Loucy (cell line): Measurements from ENCODE around the gene SLC1A4.
"Not testable (repeated sequence)": the region's sequence is repeated elsewhere in the genome, so short reads cannot be mapped to it uniquely, and the experiment has no call there.

Experiments used
- H2AFZ ChIP-seq: fragments of 200-600 bp; sonication (generic); 2 replicates; pipeline ENCODE4 v1.6.0; 2016; ENCODE audit warnings: antibody characterized with exemption, mild to moderate bottlenecking, low read length, moderate library complexity
- H3F3A ChIP-seq: fragments of 200-600 bp; 2 replicates; pipeline ENCODE4 v1.6.0; 2016; ENCODE audit warnings: antibody characterized with exemption, low read depth, mild to moderate bottlenecking
- H3K27me3 ChIP-seq: fragments of 200-600 bp; sonication (generic); 2 replicates; pipeline ENCODE4 v1.6.1; 2014; ENCODE audit warnings: low read length, mild to moderate bottlenecking; ENCODE audit not compliant: insufficient read depth, poor library complexity, severe bottlenecking
- H3K36me3 ChIP-seq: fragments of 200-600 bp; sonication (generic); 2 replicates; pipeline ENCODE4 v1.6.1; 2016; ENCODE audit warnings: low read length; ENCODE audit not compliant: insufficient read depth
- H3K4me1 ChIP-seq: fragments of 200-600 bp; sonication (generic); 2 replicates; pipeline ENCODE4 v1.5.1; 2014; ENCODE audit warnings: low read length, mild to moderate bottlenecking; ENCODE audit not compliant: insufficient read depth, poor library complexity, severe bottlenecking
- H3K4me2 ChIP-seq: fragments of 200-600 bp; sonication (generic); 2 replicates; pipeline ENCODE4 v1.6.0; 2014; ENCODE audit warnings: antibody characterized with exemption, low read length, low read depth, mild to moderate bottlenecking; ENCODE audit not compliant: poor library complexity, severe bottlenecking
- H3K4me3 ChIP-seq: fragments of 200-600 bp; sonication (generic); 2 replicates; pipeline ENCODE4 v1.5.1; 2014; ENCODE audit warnings: low read length, mild to moderate bottlenecking, mixed read lengths; ENCODE audit not compliant: poor library complexity, severe bottlenecking
- H3K79me2 ChIP-seq: fragments of 200-600 bp; sonication (generic); 2 replicates; pipeline ENCODE4 v1.6.1; 2014; ENCODE audit warnings: low read length; ENCODE audit not compliant: insufficient read depth
- H3K9ac ChIP-seq: fragments of 200-600 bp; sonication (generic); 2 replicates; pipeline ENCODE4 v1.6.0; 2014; ENCODE audit warnings: mild to moderate bottlenecking, low read depth, low read length, moderate library complexity; ENCODE audit not compliant: poor library complexity, severe bottlenecking
- H3K9me2 ChIP-seq: fragments of 200-600 bp; sonication (generic); replicated peaks from 2 replicates; pipeline ENCODE4 v1.6.1; 2016; ENCODE audit warnings: low read depth, low read length, mixed read lengths
- H3K9me3 ChIP-seq: fragments of 200-600 bp; sonication (generic); 2 replicates; pipeline ENCODE4 v1.6.1; 2014; ENCODE audit warnings: mild to moderate bottlenecking, antibody characterized with exemption, low read length, low read depth; ENCODE audit not compliant: insufficient read depth
- H4K20me1 ChIP-seq: fragments of 200-600 bp; sonication (generic); 2 replicates; pipeline ENCODE4 v1.6.0; 2014; ENCODE audit warnings: antibody characterized with exemption, low read length, mild to moderate bottlenecking; ENCODE audit not compliant: insufficient read depth, poor library complexity, severe bottlenecking
- CTCF ChIP-seq: fragments of 200-600 bp; sonication (generic); conservative IDR thresholded peaks from 2 replicates; pipeline ENCODE4 v1.5.1; 2014; ENCODE audit warnings: mild to moderate bottlenecking, antibody characterized with exemption, low read length
- EZH2phosphoT487 ChIP-seq: fragments of 200-600 bp; IDR thresholded peaks from 2 replicates; pipeline ENCODE4 v1.6.1; 2018; ENCODE audit warnings: antibody characterized with exemption, mild to moderate bottlenecking, moderate library complexity, borderline replicate concordance

Gene SLC1A4

GRCh38 chr2:64966017-64966416, 23.2 kb upstream of the SLC1A4 start:
- H2AFZ ChIP-seq = no peak overlapping the region
- H3K9me3 ChIP-seq = no peaks in the 10 kb centered on the region
- H3K36me3 ChIP-seq = no peaks in the 10 kb centered on the region
- no peak for TF ChIP-seq CTCF
- TF ChIP-seq EZH2phosphoT487 = no peak
- H3K4me1 ChIP-seq = no peaks in the 10 kb centered on the region
- no peaks in the 10 kb centered on the region for H3F3A ChIP-seq
- H3K9me2 ChIP-seq = no peaks in the 10 kb centered on the region
- H3K9ac ChIP-seq = no peak overlapping the region
- H4K20me1 ChIP-seq = no peaks in the 10 kb centered on the region
- H3K27me3 ChIP-seq = no peaks in the 10 kb centered on the region
- no peak overlapping the region for H3K4me2 ChIP-seq
- no peaks in the 10 kb centered on the region for H3K79me2 ChIP-seq
- H3K4me3 ChIP-seq = no peak overlapping the region

- H3K79me2 ChIP-seq = no peaks in the 10 kb centered on the region
- no peaks in the 10 kb centered on the region for H3K4me1 ChIP-seq
- no peaks in the 10 kb centered on the region for H3K27me3 ChIP-seq
- no peaks in the 10 kb centered on the region for H3K36me3 ChIP-seq
- H3K9me3 ChIP-seq = no peaks in the 10 kb centered on the region
- H4K20me1 ChIP-seq = no peaks in the 10 kb centered on the region
- H2AFZ ChIP-seq = no peak overlapping the region
- H3K9ac ChIP-seq = no peak overlapping the region
- TF ChIP-seq EZH2phosphoT487 (no peak), CTCF (no peak)
- no peak overlapping the region for H3K4me2 ChIP-seq
- H3K4me3 ChIP-seq = no peak overlapping the region
- H3F3A ChIP-seq = no peaks in the 10 kb centered on the region
- H3K9me2 ChIP-seq = no peaks in the 10 kb centered on the region
These were observed 22.4 kb upstream of the SLC1A4 start for GRCh38 chr2:64966839-64967238.

GRCh38 chr2:64967601-64968000, 21.6 kb upstream of the SLC1A4 start:
- Histone ChIP-seq H3K9me2 (no peaks in the 10 kb centered on the region), H4K20me1 (no peaks in the 10 kb centered on the region), H3F3A (no peaks in the 10 kb centered on the region), H3K4me1 (no peaks in the 10 kb centered on the region), H2AFZ (no peak overlapping the region), H3K9ac (no peak overlapping the region), H3K4me3 (no peak overlapping the region), H3K27me3 (no peaks in the 10 kb centered on the region), H3K79me2 (no peaks in the 10 kb centered on the region), H3K4me2 (no peak overlapping the region), H3K36me3 (no peaks in the 10 kb centered on the region), H3K9me3 (no peaks in the 10 kb centered on the region)
- TF ChIP-seq CTCF = no peak
- TF ChIP-seq EZH2phosphoT487 = no peak

- not testable (repeated sequence) for H3K79me2 ChIP-seq, H4K20me1 ChIP-seq, H3K36me3 ChIP-seq, H3K9ac ChIP-seq, H3K4me1 ChIP-seq, H3F3A ChIP-seq, H2AFZ ChIP-seq, H3K27me3 ChIP-seq, H3K4me2 ChIP-seq, H3K9me3 ChIP-seq, H3K4me3 ChIP-seq, H3K9me2 ChIP-seq
These were observed 20.1 kb upstream of the SLC1A4 start for GRCh38 chr2:64969086-64969485.
